A673 (cell line): Measurements from ENCODE around the gene TANC2. TPM values are rescaled to one million over a fixed set of nuclear protein-coding genes. Genes with fewer than 3 reads are reported as not detected.

Source experiments
- BruUV-seq: library from RNA; stranded (reverse); fragments of 400-500 nt; replicated peaks from 2 replicates; lab custom pipeline; 2021; lab: Mats Ljungman, UMichigan
- CTCF ChIA-PET: fragments of 300-600 bp; sonication (Branson Sonifier 250); formaldehyde crosslinking; loops from one replicate; lab custom pipeline; 2022; ENCODE audit warnings: antibody characterized with exemption; lab: Charles Lee
- POLR2A ChIA-PET: fragments of 300-600 bp; sonication (Branson Sonifier 250); formaldehyde crosslinking; loops from one replicate; lab custom pipeline; 2022; ENCODE audit warnings: antibody characterized with exemption; ENCODE audit not compliant: low non-redundant PET; lab: Charles Lee
- DNase-seq: peaks from one replicate; pipeline ENCODE4 v3.0.0-alpha.2; 2015; ENCODE audit warnings: low spot score
- H3K27ac ChIP-seq: fragments of 200-600 bp; sonication (generic); 2 replicates; pipeline ENCODE4 v1.5.1; 2016; ENCODE audit warnings: mixed run types, low read depth, mild to moderate bottlenecking, mixed read lengths, antibody characterized with exemption, low read length; ENCODE audit not compliant: poor library complexity, severe bottlenecking
- H3K27me3 ChIP-seq: fragments of 200-600 bp; sonication (generic); replicated peaks from 2 replicates; pipeline ENCODE4 v1.6.1; 2017; ENCODE audit warnings: mixed run types, low read depth, mild to moderate bottlenecking, mixed read lengths, antibody characterized with exemption, low read length; ENCODE audit not compliant: insufficient read depth, poor library complexity
- H3K36me3 ChIP-seq: fragments of 200-600 bp; sonication (generic); 2 replicates; pipeline ENCODE4 v1.6.1; 2016; ENCODE audit warnings: mixed run types, mild to moderate bottlenecking, mixed read lengths, antibody characterized with exemption, low read length; ENCODE audit not compliant: insufficient read depth, poor library complexity, severe bottlenecking
- H3K4me1 ChIP-seq: fragments of 200-600 bp; sonication (generic); 2 replicates; pipeline ENCODE4 v1.6.1; 2017; ENCODE audit warnings: mixed run types, mild to moderate bottlenecking, mixed read lengths, antibody characterized with exemption, low read length; ENCODE audit not compliant: insufficient read depth, poor library complexity, severe bottlenecking
- H3K4me3 ChIP-seq: fragments of 200-600 bp; sonication (generic); 2 replicates; pipeline ENCODE4 v1.5.1; 2016; ENCODE audit warnings: low read depth, mixed run types, mild to moderate bottlenecking, mixed read lengths, low read length; ENCODE audit not compliant: poor library complexity, severe bottlenecking
- H3K9me3 ChIP-seq: fragments of 200-600 bp; sonication (generic); 2 replicates; pipeline ENCODE4 v1.6.1; 2016; ENCODE audit warnings: mixed run types, low read depth, mild to moderate bottlenecking, mixed read lengths, antibody characterized with exemption, low read length; ENCODE audit not compliant: poor library complexity, severe bottlenecking
- CTCF ChIP-seq: fragments of 300-800, 200-600 bp; sonication (generic); conservative IDR thresholded peaks from 2 replicates; pipeline ENCODE4 v1.5.1; 2017; ENCODE audit warnings: low read depth, mild to moderate bottlenecking, antibody characterized with exemption, low read length, moderate library complexity, mixed read lengths
- EZH2 ChIP-seq: fragments of 200-600 bp; sonication (generic); IDR thresholded peaks from 2 replicates; pipeline ENCODE4 v1.6.1; 2017; ENCODE audit warnings: borderline replicate concordance, low read depth, mild to moderate bottlenecking, mixed read lengths, antibody characterized with exemption, low read length; ENCODE audit not compliant: poor library complexity, severe bottlenecking
- intact Hi-C: fragments of 100-400 bp; cut with micrococcal nuclease; formaldehyde crosslinking; loops from one replicate; pipeline ENCODE4 v1.10.0; 2022; ENCODE audit not compliant: unreplicated experiment
- total RNA-seq: library from RNA; stranded (reverse); gene quantifications from 2 replicates; pipeline ENCODE4 v1.2.3, GENCODE V29; 2021

The TANC2 gene
- total RNA-seq, 1 experiment from 2014 or later: 13.6 TPM

- intact Hi-C loops: no loop called here
- TF ChIP-seq EZH2: no peak
- TF ChIP-seq CTCF: no peak
- POLR2A ChIA-PET: no interaction called here
- Histone ChIP-seq H3K36me3 (no peaks in the 10 kb centered on the region), H3K27me3 (no peaks in the 10 kb centered on the region), H3K4me3 (no peak overlapping the region), H3K4me1 (no peaks in the 10 kb centered on the region), H3K9me3 (no peaks in the 10 kb centered on the region), H3K27ac (no peak overlapping the region)
- DNase-seq: no peak
- CTCF ChIA-PET: interaction anchor here (0.6 kb wide), 1 partner anchor 26 kb away, joined by 4 read pairs; no protein-coding TSS in a partner anchor
- no TSS peak for BruUV-seq
Observed at GRCh38 chr17:62989501-62989900, 23.5 kb downstream of the TANC2 start.

GRCh38 chr17:62994931-62995330 is 28.9 kb downstream of the TANC2 start:
- CTCF ChIA-PET: interaction anchor here (0.6 to 1.5 kb wide), 2 partner anchors 21 to 411 kb away, joined by 3 to 24 read pairs; no protein-coding TSS in a partner anchor

GRCh38 chr17:62995377-62995885 is 29.4 kb downstream of the TANC2 start:
- POLR2A ChIA-PET: no interaction called here
- intact Hi-C loops: loop anchor here (2.0 kb wide), 1 partner anchor 411 kb away; no protein-coding TSS in a partner anchor
- BruUV-seq: no TSS peak

More at GRCh38 chr17:62994931-62995330, 28.9 kb downstream of the TANC2 start:
- H3K4me3 ChIP-seq: no peak overlapping the region
- no peak for DNase-seq
- no peaks in the 10 kb centered on the region for H3K4me1 ChIP-seq
- intact Hi-C loops: loop anchor here (2.0 kb wide), 1 partner anchor 412 kb away; no protein-coding TSS in a partner anchor
- no peaks in the 10 kb centered on the region for H3K36me3 ChIP-seq
- no TSS peak for BruUV-seq
- POLR2A ChIA-PET: no interaction called here
- H3K27ac ChIP-seq: no peak overlapping the region
- TF ChIP-seq EZH2 (no peak), CTCF (no peak)
- no peaks in the 10 kb centered on the region for H3K27me3 ChIP-seq
- no peaks in the 10 kb centered on the region for H3K9me3 ChIP-seq

More at GRCh38 chr17:62995377-62995885, 29.4 kb downstream of the TANC2 start:
- H3K4me1 ChIP-seq: no peaks in the 10 kb centered on the region
- no peak overlapping the region for H3K4me3 ChIP-seq
- H3K36me3 ChIP-seq: no peaks in the 10 kb centered on the region
- CTCF ChIA-PET: interaction anchor here (0.6 to 1.5 kb wide), 2 partner anchors 20 to 411 kb away, joined by 3 to 24 read pairs; no protein-coding TSS in a partner anchor
- DNase-seq: peak; percentile 49
- no peak overlapping the region for H3K27ac ChIP-seq
- TF ChIP-seq EZH2 (no peak), CTCF (peak; percentile 70)
- no peaks in the 10 kb centered on the region for H3K9me3 ChIP-seq
- no peaks in the 10 kb centered on the region for H3K27me3 ChIP-seq
